Keratinocyte (primary cell): ENCODE measurements around the gene RNF44. TPM values are rescaled to one million over a fixed set of nuclear protein-coding genes. Genes with fewer than 3 reads are reported as not detected.

Experiments used
- DNase-seq: peaks from one replicate; pipeline ENCODE4 v3.0.0-alpha.2; 2011; ENCODE audit warnings: low read depth, missing footprints, low spot score
- FAIRE-seq: peaks from 2 replicates; lab custom pipeline; 2011; peaks lifted over from hg19 to GRCh38; lab: Jason Lieb, UNC
- H2AFZ ChIP-seq: 2 replicates; pipeline ENCODE4 v1.6.0; 2012; ENCODE audit warnings: low read length, control low read depth, inconsistent platforms; ENCODE audit not compliant: control insufficient read depth
- H3K27ac ChIP-seq: 2 replicates; pipeline ENCODE4 v1.5.1; 2011; ENCODE audit warnings: low read length; ENCODE audit not compliant: control insufficient read depth, insufficient read depth
- H3K27me3 ChIP-seq: 3 replicates; pipeline ENCODE4 v1.6.0; 2011; ENCODE audit warnings: low read length; ENCODE audit not compliant: control insufficient read depth, insufficient read depth; ENCODE audit errors: extremely low read depth
- H3K36me3 ChIP-seq, 2 experiments: 2 replicates in 1 of 2; 3 replicates in 1 of 2; pipeline ENCODE4 v1.5.1; 2011; ENCODE audit warnings: low read length in 2 of 2, mild to moderate bottlenecking in 1 of 2; ENCODE audit not compliant: control insufficient read depth in 2 of 2, insufficient read depth in 2 of 2; ENCODE audit errors: extremely low read depth in 1 of 2
- H3K4me1 ChIP-seq: 3 replicates; pipeline ENCODE4 v1.5.1; 2011; ENCODE audit warnings: low read length; ENCODE audit not compliant: control insufficient read depth, insufficient read depth; ENCODE audit errors: extremely low read depth
- H3K4me2 ChIP-seq: 3 replicates; pipeline ENCODE4 v1.6.0; 2011; ENCODE audit warnings: low read depth, low read length; ENCODE audit not compliant: control insufficient read depth, insufficient read depth; ENCODE audit errors: extremely low read depth
- H3K4me3 ChIP-seq, 3 experiments: fragments of 200-600 bp in 1 of 3; sonication (generic) in 1 of 3; 2 replicates in 2 of 3; 3 replicates in 1 of 3; pipeline ENCODE4 v1.5.1; 2011 to 2016; ENCODE audit warnings: low read length in 3 of 3, mild to moderate bottlenecking in 3 of 3, control low read depth in 2 of 3, inconsistent platforms in 1 of 3, low read depth in 1 of 3, mixed read lengths in 1 of 3, mixed run types in 1 of 3, moderate library complexity in 1 of 3; ENCODE audit not compliant: control insufficient read depth in 2 of 3, insufficient read depth in 2 of 3; ENCODE audit errors: extremely low read depth in 1 of 3
- H3K79me2 ChIP-seq: 2 replicates; pipeline ENCODE4 v1.6.0; 2012; ENCODE audit warnings: low read length; ENCODE audit not compliant: control insufficient read depth, insufficient read depth
- H3K9ac ChIP-seq: 3 replicates; pipeline ENCODE4 v1.6.0; 2011; ENCODE audit warnings: low read length; ENCODE audit not compliant: control insufficient read depth, insufficient read depth; ENCODE audit errors: extremely low read depth
- H3K9me1 ChIP-seq: 3 replicates; pipeline ENCODE4 v1.6.0; 2011; ENCODE audit warnings: low read length; ENCODE audit not compliant: control insufficient read depth, insufficient read depth; ENCODE audit errors: extremely low read depth
- H3K9me3 ChIP-seq: 2 replicates; pipeline ENCODE4 v1.5.1; 2012; ENCODE audit warnings: low read depth, low read length; ENCODE audit not compliant: control insufficient read depth
- H4K20me1 ChIP-seq: 3 replicates; pipeline ENCODE4 v1.6.0; 2011; ENCODE audit warnings: low read length; ENCODE audit not compliant: control insufficient read depth, insufficient read depth; ENCODE audit errors: extremely low read depth
- CTCF ChIP-seq, 3 experiments: IDR thresholded peaks in 1 of 3; conservative IDR thresholded peaks in 1 of 3; optimal IDR thresholded peaks in 1 of 3; 2 replicates in 2 of 3; 3 replicates in 1 of 3; pipeline versions ENCODE3 to v1.5.1; 2011; ENCODE audit warnings: low read length in 3 of 3, mild to moderate bottlenecking in 3 of 3, moderate library complexity in 2 of 3, control low read depth in 1 of 3, inconsistent platforms in 1 of 3; ENCODE audit not compliant: insufficient read depth in 2 of 3; ENCODE audit errors: extremely low read depth in 1 of 3
- EZH2 ChIP-seq: IDR thresholded peaks from one replicate; pipeline ENCODE4 v1.6.1; 2012; ENCODE audit warnings: inconsistent platforms, mild to moderate bottlenecking, low read length, moderate library complexity
- dilution Hi-C: fragments of 300-500 bp; cut with MboI; formaldehyde crosslinking; loops from one replicate; pipeline ENCODE4 v1.7.0; 2020; ENCODE audit warnings: low sequenced_read_pairs; ENCODE audit not compliant: extremely low pct_ligation_motif_present
- polyA plus RNA-seq, 5 experiments: library from polyadenylated mRNA; depleted of rRNA in 3 of 5; stranded (reverse) in 3 of 5; stranded (forward) in 1 of 5; unstranded in 1 of 5; fragments of >200 nt; gene quantifications; 1 replicate in 1 of 5; 2 replicates in 3 of 5; 3 replicates in 1 of 5; pipeline versions ENCODE4 v1.2.1 to v1.2.3, GENCODE V29; 2011 to 2012; ENCODE audit warnings: missing spikeins in 2 of 5, low read depth in 1 of 5, low replicate concordance in 1 of 5

RNF44 gene
- polyA plus RNA-seq, 1 donor (not counting 4 experiments of a cell fraction or from before 2014, with no cell fraction given): 5.3 TPM

DNA sequence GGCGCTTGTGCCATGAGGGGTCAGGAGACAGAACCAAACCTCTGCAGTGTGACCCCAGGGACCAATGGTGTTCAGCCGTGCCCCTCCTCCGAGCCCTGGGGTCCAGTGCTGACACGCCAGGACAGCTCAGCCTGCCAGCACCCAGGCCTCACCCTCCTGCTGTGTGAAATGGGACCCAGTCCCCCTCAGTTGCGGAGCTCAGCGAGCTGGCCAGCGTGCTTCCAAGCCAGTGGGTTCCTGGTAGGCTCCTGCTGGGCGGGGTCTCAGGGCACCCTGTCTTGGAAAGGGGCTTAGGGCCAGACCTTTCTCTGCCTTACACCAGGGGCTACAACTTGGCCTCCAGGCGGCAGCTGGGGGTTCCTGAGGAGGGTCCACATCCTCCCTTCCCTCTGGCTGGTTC is 4.4 kb downstream of the RNF44 start:
- Histone ChIP-seq H3K36me3 (peaks cover 16 to 32% of the 10 kb centered on the region in 2 experiments), H4K20me1 (no peaks in the 10 kb centered on the region), H3K9me1 (peaks cover 7% of the 10 kb centered on the region), H3K27ac (peak overlapping the region; percentile 22), H2AFZ (no peak overlapping the region), H3K4me2 (peak overlapping the region; percentile 94), H3K79me2 (peaks cover 36% of the 10 kb centered on the region), H3K9ac (no peak overlapping the region), H3K9me3 (no peaks in the 10 kb centered on the region), H3K4me3 (no peak overlapping the region), H3K27me3 (no peaks in the 10 kb centered on the region), H3K4me1 (peaks cover 42% of the 10 kb centered on the region)
- DNase-seq (no peak), FAIRE-seq (no peak)
- TF ChIP-seq CTCF (optimal IDR thresholded peaks at IDR 0.05 in 1 of 3, IDR thresholded peaks at IDR 0.05 in 1 of 3, conservative IDR thresholded peaks at IDR 0.05 in 1 of 3; ENCODE audit: extremely low read depth in 1 of 3, insufficient read depth in 2 of 3, low read length in 3 of 3) (no peak), EZH2 (no peak)
- dilution Hi-C loops: no loop called here

DNA sequence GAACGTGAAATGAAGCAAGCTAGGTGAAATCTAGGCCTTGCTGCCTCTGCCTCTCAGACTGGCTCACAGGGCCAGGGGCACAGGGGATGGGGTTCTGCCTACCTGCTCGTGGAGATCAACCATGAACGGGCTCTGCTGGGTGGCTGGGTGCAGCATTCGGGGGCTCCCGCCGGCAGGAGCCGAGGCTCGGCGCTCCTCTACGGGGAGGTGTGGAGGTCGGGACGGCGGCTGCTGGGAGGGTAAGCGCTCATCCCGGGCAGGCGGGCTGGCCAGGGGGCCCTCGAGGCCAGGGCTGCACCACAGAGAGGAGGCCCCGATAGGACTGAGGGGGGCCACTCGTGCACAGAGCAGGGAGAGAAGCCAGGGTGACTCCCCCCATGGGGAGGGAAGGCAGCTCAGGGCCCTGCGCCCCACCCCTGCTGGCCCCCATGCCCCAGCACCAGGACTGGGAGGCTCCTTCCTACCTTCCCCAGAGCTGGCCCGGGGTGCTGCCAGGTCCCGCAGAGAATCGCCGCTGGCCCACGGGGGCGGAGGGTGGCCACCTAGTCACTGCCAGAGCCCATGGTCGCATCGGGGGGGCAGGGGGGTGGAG is 5.2 kb downstream of the RNF44 start:
- Histone ChIP-seq H3K4me1 (peaks cover 42% of the 10 kb centered on the region), H3K4me2 (no peak overlapping the region), H3K27me3 (no peaks in the 10 kb centered on the region), H3K79me2 (peaks cover 36% of the 10 kb centered on the region), H3K27ac (no peak overlapping the region), H3K9me3 (no peaks in the 10 kb centered on the region), H3K4me3 (no peak overlapping the region), H2AFZ (no peak overlapping the region), H4K20me1 (no peaks in the 10 kb centered on the region), H3K9me1 (peaks cover 7% of the 10 kb centered on the region), H3K9ac (no peak overlapping the region), H3K36me3 (peaks cover 18 to 36% of the 10 kb centered on the region in 2 experiments)
- dilution Hi-C loops: no loop called here
- TF ChIP-seq EZH2 (no peak), CTCF (optimal IDR thresholded peaks at IDR 0.05 in 1 of 3, IDR thresholded peaks at IDR 0.05 in 1 of 3, conservative IDR thresholded peaks at IDR 0.05 in 1 of 3; ENCODE audit: extremely low read depth in 1 of 3, insufficient read depth in 2 of 3, low read length in 3 of 3) (no peak)
- DNase-seq: no peak
- FAIRE-seq: no peak
